Measurements from ENCODE around the gene NUDT16L1. TPM values are rescaled to one million over a fixed set of nuclear protein-coding genes. Genes with fewer than 3 reads are reported as not detected.

The NUDT16L1 gene
- total and polyA plus RNA-seq, 2 donors (not counting 1 experiment from before 2014, with no cell fraction given): 14.0 to 21.5 TPM

DNA sequence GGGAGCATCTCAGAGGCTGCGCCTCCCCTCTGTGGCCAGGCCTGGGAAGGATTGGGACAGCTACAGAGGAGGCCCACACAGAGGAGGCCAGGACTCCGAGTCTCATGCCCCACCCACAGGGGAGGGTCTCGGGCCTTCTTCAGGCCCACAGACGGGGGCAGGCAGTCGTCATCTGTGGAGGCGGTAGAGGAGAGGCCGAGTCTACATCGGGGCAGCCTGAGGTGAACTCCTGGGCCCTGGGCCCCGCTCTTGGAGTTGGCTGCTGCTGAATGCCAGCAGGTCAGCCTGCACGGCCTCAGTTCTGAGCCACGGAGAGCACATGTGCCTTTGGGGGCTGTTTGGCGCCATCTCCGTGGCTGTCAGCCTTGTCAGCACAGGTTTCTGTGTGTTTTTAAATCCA, 8.1 kb upstream of the NUDT16L1 start:
- no peaks in the 10 kb centered on the region for H3K27me3 ChIP-seq (ENCODE audit: control insufficient read depth, insufficient read depth, low read length)
- no peaks in the 10 kb centered on the region for H4K20me1 ChIP-seq (ENCODE audit: control insufficient read depth, extremely low read depth, insufficient read depth, low read length)
- no peak overlapping the region for H3K27ac ChIP-seq (ENCODE audit: insufficient read depth, low read length)
- no peak overlapping the region for H3K4me2 ChIP-seq (ENCODE audit: extremely low read depth, insufficient read depth, low read length)
- H3K4me3 ChIP-seq (replicated peaks in 1 of 4; ENCODE audit: control extremely low read depth in 1 of 4, insufficient read depth in 1 of 4, low read depth in 3 of 4, low read length in 4 of 4): no peak overlapping the region
- no peak for TF ChIP-seq CTCF (conservative IDR thresholded peaks at IDR 0.05 in 1 of 2, IDR thresholded peaks at IDR 0.05 in 1 of 2; ENCODE audit: low read depth in 1 of 2, low read length in 2 of 2)
- no peak for TF ChIP-seq EZH2 (IDR thresholded peaks at IDR 0.05; ENCODE audit: low read length, missing control alignments)
- H3K36me3 ChIP-seq (ENCODE audit: control insufficient read depth, insufficient read depth, low read length): peaks cover 33% of the 10 kb centered on the region
- no peaks in the 10 kb centered on the region for H3K9me3 ChIP-seq (ENCODE audit: control insufficient read depth, insufficient read depth, low read depth, low read length)
- H2AFZ ChIP-seq (ENCODE audit: low read length): no peak overlapping the region
- H3K79me2 ChIP-seq (ENCODE audit: control insufficient read depth, insufficient read depth, low read length): no peaks in the 10 kb centered on the region
- no peak for DNase-seq (ENCODE audit: low read depth in 2 of 2)
- H3K9ac ChIP-seq (ENCODE audit: insufficient read depth, low read length): no peak overlapping the region
- H3K4me1 ChIP-seq (ENCODE audit: control insufficient read depth, extremely low read depth, insufficient read depth, low read length): no peaks in the 10 kb centered on the region

- Histone ChIP-seq H3K9me3 (ENCODE audit: control insufficient read depth, insufficient read depth, low read depth, low read length) (no peaks in the 10 kb centered on the region), H3K27ac (ENCODE audit: insufficient read depth, low read length) (no peak overlapping the region), H4K20me1 (ENCODE audit: control insufficient read depth, extremely low read depth, insufficient read depth, low read length) (no peaks in the 10 kb centered on the region), H3K4me1 (ENCODE audit: control insufficient read depth, extremely low read depth, insufficient read depth, low read length) (no peaks in the 10 kb centered on the region), H3K27me3 (ENCODE audit: control insufficient read depth, insufficient read depth, low read length) (no peaks in the 10 kb centered on the region), H2AFZ (ENCODE audit: low read length) (no peak overlapping the region), H3K4me2 (ENCODE audit: extremely low read depth, insufficient read depth, low read length) (no peak overlapping the region), H3K4me3 (replicated peaks in 1 of 4; ENCODE audit: control extremely low read depth in 1 of 4, insufficient read depth in 1 of 4, low read depth in 3 of 4, low read length in 4 of 4) (no peak overlapping the region), H3K9ac (ENCODE audit: insufficient read depth, low read length) (no peak overlapping the region), H3K79me2 (ENCODE audit: control insufficient read depth, insufficient read depth, low read length) (no peaks in the 10 kb centered on the region), H3K36me3 (ENCODE audit: control insufficient read depth, insufficient read depth, low read length) (peaks cover 34% of the 10 kb centered on the region)
- DNase-seq (ENCODE audit: low read depth in 2 of 2): no peak
- TF ChIP-seq CTCF (conservative IDR thresholded peaks at IDR 0.05 in 1 of 2, IDR thresholded peaks at IDR 0.05 in 1 of 2; ENCODE audit: low read depth in 1 of 2, low read length in 2 of 2) (no peak), EZH2 (IDR thresholded peaks at IDR 0.05; ENCODE audit: low read length, missing control alignments) (no peak)
Measured at GRCh38 chr16:4685776-4686496, 7.4 kb upstream of the NUDT16L1 start.

GRCh38 chr16:4686497-4687210, 6.7 kb upstream of the NUDT16L1 start:
- Histone ChIP-seq H3K9me3 (ENCODE audit: control insufficient read depth, insufficient read depth, low read depth, low read length) (no peaks in the 10 kb centered on the region), H3K4me2 (ENCODE audit: extremely low read depth, insufficient read depth, low read length) (no peak overlapping the region), H3K9ac (ENCODE audit: insufficient read depth, low read length) (no peak overlapping the region), H3K27me3 (ENCODE audit: control insufficient read depth, insufficient read depth, low read length) (no peaks in the 10 kb centered on the region), H3K4me3 (replicated peaks in 1 of 4; ENCODE audit: control extremely low read depth in 1 of 4, insufficient read depth in 1 of 4, low read depth in 3 of 4, low read length in 4 of 4) (no peak overlapping the region), H3K79me2 (ENCODE audit: control insufficient read depth, insufficient read depth, low read length) (no peaks in the 10 kb centered on the region), H3K27ac (ENCODE audit: insufficient read depth, low read length) (no peak overlapping the region), H4K20me1 (ENCODE audit: control insufficient read depth, extremely low read depth, insufficient read depth, low read length) (no peaks in the 10 kb centered on the region), H3K36me3 (ENCODE audit: control insufficient read depth, insufficient read depth, low read length) (peaks cover 30% of the 10 kb centered on the region), H3K4me1 (ENCODE audit: control insufficient read depth, extremely low read depth, insufficient read depth, low read length) (no peaks in the 10 kb centered on the region), H2AFZ (ENCODE audit: low read length) (no peak overlapping the region)
- DNase-seq (ENCODE audit: low read depth in 2 of 2): no peak
- TF ChIP-seq CTCF (conservative IDR thresholded peaks at IDR 0.05 in 1 of 2, IDR thresholded peaks at IDR 0.05 in 1 of 2; ENCODE audit: low read depth in 1 of 2, low read length in 2 of 2): no peak
- TF ChIP-seq EZH2 (IDR thresholded peaks at IDR 0.05; ENCODE audit: low read length, missing control alignments): no peak

Measured in fibroblast of lung (primary cell).